Gastroesophageal sphincter (tissue), 3 donors: ENCODE results near the gene OSGIN1.

Experiments used
- EP300 ChIP-seq: sonication (generic); formaldehyde crosslinking; IDR thresholded peaks from one replicate; pipeline ENCODE4 v1.6.1; 2017; ENCODE audit warnings: antibody characterized with exemption, mild to moderate bottlenecking
- TF ChIP-seq, protein P1 (sequence below), 4 experiments: fragments of 200-600 bp in 2 of 4; fragments of 450-650 bp in 2 of 4; sonication (generic) in 1 of 4; IDR thresholded peaks; one replicate each; pipeline ENCODE4 v1.5.1; 2017 to 2019; ENCODE audit warnings: antibody characterized with exemption in 4 of 4, mild to moderate bottlenecking in 2 of 4, moderate library complexity in 2 of 4

DNA sequence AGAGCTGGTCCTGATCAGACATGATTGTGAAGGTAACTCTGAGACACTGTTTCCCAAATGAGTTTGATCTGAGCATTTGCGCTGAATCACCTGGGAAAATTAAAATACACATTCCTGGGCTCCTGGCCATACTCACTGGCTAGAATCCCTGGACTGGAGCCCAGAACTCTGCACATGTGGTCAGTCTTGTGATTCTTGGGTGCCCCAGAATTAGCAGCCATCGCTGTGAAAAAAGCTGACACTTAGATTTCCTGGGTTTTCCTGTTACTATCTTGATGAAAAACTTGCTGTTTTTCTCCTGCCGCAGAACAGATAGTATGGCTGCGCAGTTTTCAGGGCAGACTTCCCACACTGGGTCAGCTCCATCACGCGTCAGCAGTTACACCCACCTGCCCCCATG, 39.6 kb downstream of the OSGIN1 start:
- TF ChIP-seq EP300, result no peak
- TF ChIP-seq, protein P1, sequence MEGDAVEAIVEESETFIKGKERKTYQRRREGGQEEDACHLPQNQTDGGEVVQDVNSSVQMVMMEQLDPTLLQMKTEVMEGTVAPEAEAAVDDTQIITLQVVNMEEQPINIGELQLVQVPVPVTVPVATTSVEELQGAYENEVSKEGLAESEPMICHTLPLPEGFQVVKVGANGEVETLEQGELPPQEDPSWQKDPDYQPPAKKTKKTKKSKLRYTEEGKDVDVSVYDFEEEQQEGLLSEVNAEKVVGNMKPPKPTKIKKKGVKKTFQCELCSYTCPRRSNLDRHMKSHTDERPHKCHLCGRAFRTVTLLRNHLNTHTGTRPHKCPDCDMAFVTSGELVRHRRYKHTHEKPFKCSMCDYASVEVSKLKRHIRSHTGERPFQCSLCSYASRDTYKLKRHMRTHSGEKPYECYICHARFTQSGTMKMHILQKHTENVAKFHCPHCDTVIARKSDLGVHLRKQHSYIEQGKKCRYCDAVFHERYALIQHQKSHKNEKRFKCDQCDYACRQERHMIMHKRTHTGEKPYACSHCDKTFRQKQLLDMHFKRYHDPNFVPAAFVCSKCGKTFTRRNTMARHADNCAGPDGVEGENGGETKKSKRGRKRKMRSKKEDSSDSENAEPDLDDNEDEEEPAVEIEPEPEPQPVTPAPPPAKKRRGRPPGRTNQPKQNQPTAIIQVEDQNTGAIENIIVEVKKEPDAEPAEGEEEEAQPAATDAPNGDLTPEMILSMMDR (IDR thresholded peaks at IDR 0.05), result no peak
